ENCODE data around the gene BNIP1.

Gene BNIP1

GRCh38 chr5:173165177-173166016 is 21.1 kb downstream of the BNIP1 start:
- DNase-seq (ENCODE audit: low read depth in 2 of 2): no peak

GRCh38 chr5:173172166-173172565 is 27.8 kb downstream of the BNIP1 start:
- no peak for DNase-seq (ENCODE audit: low read depth in 2 of 2)

DNA sequence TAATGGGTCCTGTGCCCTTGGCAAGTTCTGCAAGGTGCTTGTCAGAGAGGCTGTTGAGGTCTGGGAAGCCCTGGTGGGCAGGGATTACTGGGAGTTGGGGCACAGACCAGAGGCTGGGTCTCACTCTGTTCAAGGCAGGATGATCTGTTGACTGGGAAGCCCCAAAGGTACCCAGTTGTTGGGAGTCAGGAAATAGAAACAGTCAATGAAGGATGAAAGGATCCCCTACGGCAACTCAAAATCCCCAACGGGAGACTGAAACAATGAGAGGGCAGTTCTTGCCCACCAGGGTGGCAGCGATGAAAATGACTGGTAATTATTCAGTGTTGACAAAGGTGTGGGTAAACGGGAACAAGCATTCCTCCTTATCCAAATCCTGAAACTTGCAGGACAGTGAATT is 31.2 kb downstream of the BNIP1 start:
- no peak for DNase-seq (ENCODE audit: low read depth in 2 of 2)

- no peak for DNase-seq (ENCODE audit: low read depth in 2 of 2)
Observed at GRCh38 chr5:173178369-173178910, 34.1 kb downstream of the BNIP1 start.

DNA sequence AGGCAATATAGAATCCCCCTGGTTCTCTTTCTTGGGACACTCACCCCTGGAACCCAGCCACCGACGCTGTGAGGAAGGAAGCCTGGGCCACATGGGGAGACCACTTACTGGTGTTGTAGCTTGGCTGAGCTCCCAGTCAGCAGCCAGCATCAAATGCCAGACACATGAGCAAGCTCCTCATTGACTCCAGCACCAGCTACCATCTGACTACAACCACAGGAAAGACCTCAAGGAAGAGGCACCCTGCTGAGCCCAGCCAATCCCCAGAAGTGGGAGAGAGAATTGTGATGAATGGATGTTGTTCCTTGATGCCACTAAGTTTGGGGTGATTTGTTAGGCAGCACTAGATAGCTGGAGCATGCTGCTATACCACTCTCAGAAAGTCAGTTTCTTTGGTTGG is 36.0 kb downstream of the BNIP1 start:
- no peak for DNase-seq (ENCODE audit: low read depth in 2 of 2)

- no peak for DNase-seq (ENCODE audit: low read depth in 2 of 2)
Observed at GRCh38 chr5:173187054-173187743, 42.9 kb downstream of the BNIP1 start.

DNA sequence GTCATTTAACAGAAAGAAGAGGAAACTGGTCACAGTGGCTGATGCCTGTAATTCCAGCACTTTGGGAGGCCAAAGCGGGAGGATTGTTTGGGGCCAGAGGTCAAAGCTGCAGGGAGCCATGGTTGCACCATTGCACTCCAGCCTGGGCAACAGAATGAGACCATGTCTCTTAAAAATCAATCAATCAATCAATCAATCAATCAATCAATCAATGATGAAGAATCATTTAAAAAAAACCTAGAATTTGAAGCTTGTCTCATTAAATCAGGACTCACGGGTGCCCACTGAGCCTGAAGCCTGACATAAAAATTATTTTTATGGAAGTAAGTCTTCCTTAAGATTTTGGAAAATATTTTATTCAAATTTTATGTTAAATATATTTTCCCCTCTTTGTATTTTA is 43.9 kb downstream of the BNIP1 start:
- DNase-seq (ENCODE audit: low read depth in 2 of 2): no peak

- no peak for DNase-seq (ENCODE audit: low read depth in 2 of 2)
Observed at GRCh38 chr5:173191015-173191414, 46.7 kb downstream of the BNIP1 start.

DNA sequence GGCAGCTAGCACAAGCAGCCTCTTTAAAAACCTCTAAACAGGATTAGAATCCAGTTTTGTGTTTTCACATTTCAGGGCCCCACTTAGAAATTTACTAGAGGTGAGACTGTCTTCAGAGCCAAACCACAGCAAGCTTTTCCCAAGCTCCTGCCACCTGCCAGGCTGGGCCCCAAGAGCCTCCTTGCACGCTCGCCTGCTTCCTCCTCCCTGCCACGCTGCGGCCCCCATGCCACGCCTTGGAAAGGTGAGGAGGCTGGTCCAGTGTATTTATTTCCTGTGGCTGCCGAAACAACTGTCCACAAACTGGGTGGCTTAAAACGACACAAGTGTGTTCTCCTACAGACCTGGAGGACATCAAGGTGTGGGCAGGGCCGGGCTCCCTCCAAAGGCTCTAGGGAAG is 47.2 kb downstream of the BNIP1 start:
- DNase-seq (ENCODE audit: low read depth in 2 of 2): no peak

DNA sequence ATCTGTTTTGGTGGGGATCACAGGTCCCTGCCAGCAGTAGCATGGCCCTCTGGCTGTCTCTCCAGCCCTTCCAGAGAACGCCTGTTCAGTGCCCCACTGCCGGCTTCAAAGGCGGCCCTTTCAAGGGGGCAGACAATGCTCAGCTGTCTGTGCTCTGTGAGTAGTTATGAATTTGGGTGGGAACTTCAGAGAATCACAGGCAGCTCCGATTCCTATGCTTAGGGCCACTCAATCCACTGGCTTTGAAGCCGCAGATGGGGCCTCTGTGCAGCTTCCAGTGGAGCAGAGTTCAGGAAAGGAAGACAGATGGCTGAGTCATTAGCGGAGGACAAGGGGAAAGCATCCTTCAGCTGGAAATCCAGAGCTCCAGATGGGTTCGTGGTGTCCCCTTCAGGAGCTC is 48.2 kb downstream of the BNIP1 start:
- no peak for DNase-seq (ENCODE audit: low read depth in 2 of 2)

DNA sequence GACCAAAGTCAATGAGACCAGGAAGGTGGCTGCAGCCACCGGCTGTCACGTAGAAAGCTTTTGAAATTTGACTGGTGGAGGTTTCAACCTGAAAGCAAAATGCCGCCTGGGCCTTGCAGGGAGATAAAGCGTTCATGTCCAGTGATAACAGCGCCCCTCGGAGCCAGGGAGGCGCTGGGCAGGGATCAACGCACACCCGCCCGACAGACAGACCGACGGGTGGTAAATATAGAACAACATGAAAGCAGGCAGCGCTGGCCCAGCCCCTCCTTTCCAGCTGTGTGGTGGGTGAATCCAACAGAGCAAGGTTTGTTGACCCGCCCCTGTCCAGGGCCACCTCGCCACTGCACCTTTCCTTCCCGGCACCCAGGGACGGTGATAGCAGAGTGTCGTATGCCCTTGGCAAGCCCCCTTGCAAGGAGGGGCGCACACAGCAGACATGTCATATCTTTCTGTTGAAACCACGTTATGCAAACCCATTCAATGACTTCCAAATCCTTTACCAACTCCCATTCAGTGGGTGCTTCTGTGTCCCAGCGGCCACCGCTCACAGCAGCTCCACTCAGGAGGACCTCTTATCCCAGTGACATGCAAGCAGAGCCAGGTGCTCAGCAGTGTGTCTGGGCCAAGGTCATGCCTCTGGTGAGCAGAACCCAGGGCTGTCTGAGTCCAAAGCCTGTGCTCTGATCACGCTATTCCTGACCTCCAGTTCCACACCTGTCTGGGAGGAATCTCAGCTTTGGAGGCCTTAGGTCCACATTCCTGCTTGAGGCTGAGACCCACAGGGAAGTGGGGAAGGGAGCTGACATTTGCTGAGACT is 52.0 kb downstream of the BNIP1 start:
- no peak for DNase-seq (ENCODE audit: low read depth in 2 of 2)

DNA sequence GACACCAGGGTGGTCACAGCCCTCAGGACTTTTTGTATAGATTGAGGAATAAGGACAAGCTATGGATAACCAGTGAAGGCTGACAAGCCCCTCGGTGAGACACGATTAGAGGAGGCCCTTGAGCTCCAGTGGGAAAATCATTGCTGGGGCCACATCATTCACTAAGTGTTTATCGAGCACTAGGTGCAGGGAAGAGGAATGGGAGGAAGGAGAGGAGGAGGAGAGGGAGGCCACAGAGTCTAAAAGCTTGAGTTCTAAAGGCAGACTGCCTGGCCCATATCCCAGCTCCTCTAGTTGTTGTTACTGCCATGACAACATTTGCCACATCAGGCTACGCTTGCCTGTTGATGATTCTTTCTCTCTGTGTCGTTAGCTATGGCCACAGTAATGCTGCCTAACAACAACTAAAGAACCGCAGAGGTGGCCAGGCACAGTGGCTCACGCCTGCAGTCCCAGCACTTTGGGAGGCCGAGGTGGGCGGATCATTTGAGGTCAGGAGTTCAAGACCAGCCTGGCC is 53.1 kb downstream of the BNIP1 start:
- DNase-seq (ENCODE audit: low read depth in 2 of 2): no peak

DNA sequence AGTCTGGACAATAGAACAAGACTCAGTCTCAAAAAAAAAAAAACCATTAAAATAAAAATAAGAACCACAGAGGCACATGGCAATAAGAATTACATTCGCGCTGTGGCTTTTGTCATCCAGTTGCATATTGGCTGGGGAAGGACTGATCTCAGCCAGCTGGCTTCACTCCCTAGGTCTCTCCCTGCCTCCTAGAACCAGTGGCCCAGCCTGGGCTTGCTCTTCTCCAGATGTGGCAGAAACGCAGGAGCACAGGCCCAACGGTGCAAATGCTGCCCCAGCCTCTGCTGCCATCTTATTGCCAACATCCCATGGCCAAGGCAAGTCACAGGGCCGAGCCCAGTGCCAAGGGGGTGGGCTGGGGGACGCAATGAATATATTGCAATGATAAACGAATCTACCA is 53.7 kb downstream of the BNIP1 start:
- DNase-seq (ENCODE audit: low read depth in 2 of 2): no peak

- no peak for DNase-seq (ENCODE audit: low read depth in 2 of 2)
Observed at GRCh38 chr5:173200356-173200755, 56.0 kb downstream of the BNIP1 start.

- DNase-seq (ENCODE audit: low read depth in 2 of 2): no peak
Observed at GRCh38 chr5:173201636-173202265, 57.4 kb downstream of the BNIP1 start.

DNA sequence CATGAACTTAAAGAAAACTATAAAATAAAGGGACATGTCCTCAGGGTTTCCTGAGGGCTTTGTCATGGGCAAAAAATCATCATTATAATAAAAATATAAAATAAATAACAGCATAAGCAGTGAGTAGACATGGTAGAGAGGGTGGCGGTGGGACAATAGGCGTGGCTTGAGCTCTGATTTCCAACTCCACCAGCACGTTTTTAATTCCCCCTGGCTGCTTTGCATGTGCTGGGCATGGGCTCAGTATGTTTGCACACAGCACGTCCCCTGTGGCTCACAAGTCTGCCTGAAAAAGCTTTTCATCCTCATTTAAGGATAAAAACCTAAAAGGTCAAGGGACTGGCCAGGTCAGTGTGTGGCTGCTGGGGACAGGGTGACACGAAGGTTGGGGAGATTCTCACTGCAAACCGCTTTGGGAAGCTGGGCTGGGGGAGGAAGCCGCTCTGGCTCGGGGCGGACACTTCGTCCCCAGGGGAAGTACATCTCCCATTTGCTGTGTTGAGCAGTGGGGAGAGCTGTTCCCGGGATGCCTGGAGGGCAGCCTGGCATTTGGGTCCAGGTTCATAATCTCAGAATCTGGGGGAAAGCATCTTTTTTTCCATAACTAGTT is 58.0 kb downstream of the BNIP1 start:
- no peak for DNase-seq (ENCODE audit: low read depth in 2 of 2)

DNA sequence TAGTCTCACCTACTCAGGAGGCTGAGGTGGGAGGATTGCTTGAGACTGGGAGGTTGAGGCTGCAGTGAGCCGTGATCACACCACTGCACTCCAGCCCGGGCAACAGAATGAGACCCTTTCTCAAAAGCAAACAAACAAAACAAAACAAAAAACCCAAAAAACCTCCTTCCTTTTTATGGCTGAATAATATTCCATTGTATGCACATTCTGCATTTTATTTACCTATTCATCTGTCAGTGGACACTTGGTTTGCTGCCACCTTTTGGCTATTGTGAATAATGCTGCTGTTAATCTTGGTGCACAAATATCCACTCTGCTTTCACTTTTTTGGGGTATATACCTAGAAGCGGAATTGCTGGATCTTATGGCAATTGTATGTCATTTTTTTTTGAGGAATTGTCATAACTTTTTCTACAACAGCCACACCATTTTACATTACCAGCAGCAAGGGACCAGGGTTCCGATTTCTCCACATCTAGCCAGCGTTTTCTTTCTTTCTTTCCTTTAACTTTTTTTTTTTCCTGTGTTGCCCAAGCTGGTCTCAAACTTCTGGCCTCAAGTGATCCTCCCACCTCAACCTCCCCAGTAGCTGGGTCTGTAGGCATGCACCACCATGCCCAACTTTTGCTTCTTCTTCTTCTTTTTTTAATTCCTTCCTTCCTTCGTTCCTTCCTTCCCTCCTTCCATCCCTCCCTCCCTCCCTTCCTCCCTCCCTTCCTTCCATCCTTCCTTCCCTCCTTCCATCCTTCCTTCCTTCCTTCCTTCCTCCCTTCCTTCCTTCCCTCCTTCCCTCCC is 60.1 kb downstream of the BNIP1 start:
- DNase-seq (ENCODE audit: low read depth in 2 of 2): no peak

- no peak for DNase-seq (ENCODE audit: low read depth in 2 of 2)
Observed at GRCh38 chr5:173205916-173206315, 61.6 kb downstream of the BNIP1 start.

DNA sequence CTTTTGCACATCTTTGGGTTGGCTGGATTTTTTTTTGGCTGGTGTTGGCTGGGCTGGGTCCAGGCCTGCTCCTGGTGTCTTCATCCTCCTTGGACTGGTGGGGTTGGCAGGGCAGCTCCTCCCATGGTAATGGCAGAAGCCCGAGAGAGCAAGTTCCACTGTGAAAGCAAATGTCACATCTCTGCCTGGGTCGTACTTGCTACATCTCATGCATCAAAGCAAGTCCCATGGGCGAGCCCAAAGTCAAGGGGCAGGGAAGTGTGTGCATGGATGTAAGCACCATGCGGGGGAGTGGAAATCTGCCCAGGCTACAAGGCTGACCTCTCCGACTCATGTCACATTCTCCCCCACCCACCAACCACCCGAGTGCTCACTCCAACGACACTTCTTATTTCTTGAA is 64.0 kb downstream of the BNIP1 start:
- DNase-seq (ENCODE audit: low read depth in 2 of 2): no peak

- no peak for DNase-seq (ENCODE audit: low read depth in 2 of 2)
Observed at GRCh38 chr5:173210877-173211276, 66.5 kb downstream of the BNIP1 start.

Measured in stimulated activated CD8-positive, alpha-beta memory T cell treated with anti-CD3 and anti-CD28 coated beads, Interleukin-15, amount 100 ng/mL, for 48 hours (primary cell).